UCSD-AML1 (cell line): ENCODE measurements around the gene CNTNAP4.

Experiments
- DNase-seq: peaks from one replicate; lab custom pipeline; 2025; ENCODE audit not compliant: unreplicated experiment; lab: John Stamatoyannopoulos, UW

CNTNAP4 gene

DNA sequence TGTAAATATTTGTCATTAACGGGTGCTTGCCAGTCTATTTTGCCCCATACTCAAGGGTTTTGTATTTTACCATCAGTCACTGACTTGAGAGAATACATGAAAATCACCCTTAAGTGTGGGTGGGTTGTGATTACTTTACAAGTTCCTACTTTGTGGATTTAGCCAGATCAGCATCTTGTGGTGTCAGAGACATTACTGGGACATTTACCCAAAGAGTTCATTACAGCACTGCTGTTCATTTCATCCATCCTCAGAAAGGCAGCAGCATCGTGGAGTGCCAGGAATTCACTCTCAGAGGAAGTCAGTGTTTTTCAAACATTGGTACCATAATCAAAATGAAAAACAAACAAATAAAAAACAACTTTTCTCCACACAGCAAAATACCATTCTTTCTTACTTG lies 110.8 kb downstream of the CNTNAP4 start:
- DNase-seq, result no peak

- DNase-seq, result no peak
These were observed 111.9 kb downstream of the CNTNAP4 start for GRCh38 chr16:76389126-76389525.

DNA sequence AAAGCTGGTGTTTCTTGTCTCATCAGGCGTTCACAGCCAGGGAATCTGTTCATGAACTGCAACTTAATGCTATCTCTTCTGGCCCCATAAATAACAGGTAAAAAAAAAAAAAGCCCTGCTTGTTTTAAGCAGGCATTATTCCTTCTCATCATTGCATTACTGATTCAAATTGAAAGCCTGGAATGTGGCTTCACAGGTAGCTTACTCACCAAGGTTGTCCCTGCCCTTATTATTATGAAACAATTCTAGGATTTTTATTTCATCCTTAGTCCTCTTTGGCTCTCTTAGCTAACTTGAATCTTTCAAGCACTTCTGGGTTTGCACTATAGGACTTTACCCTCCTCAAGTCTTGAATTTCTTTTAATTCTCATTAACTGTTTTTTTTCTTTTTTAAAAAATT lies 113.3 kb downstream of the CNTNAP4 start:
- no peak for DNase-seq

- DNase-seq, result no peak
These were observed 119.8 kb downstream of the CNTNAP4 start for GRCh38 chr16:76396977-76397376.

- no peak for DNase-seq
These were observed 132.5 kb downstream of the CNTNAP4 start for GRCh38 chr16:76409706-76410105.

GRCh38 chr16:76421571-76421970 lies 144.4 kb downstream of the CNTNAP4 start:
- DNase-seq, result no peak

DNA sequence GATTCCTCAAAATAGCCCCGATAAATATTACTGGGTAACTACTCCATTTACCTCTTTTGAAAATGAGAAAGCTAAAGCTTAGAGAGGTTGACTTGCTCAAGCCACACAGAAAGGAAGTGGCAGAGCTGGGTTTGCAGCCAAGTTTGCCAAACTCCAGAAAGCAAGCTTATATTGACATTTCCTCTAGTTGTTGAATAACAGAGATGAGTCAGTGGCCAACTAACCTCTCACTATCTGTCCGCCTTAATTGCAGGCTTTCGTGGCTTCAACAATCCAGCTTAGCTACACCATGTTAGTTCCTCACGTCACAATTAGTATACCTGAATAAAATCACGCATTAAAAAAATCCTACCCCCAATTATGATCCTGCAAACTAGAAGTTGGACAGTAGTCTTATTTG lies 151.7 kb downstream of the CNTNAP4 start:
- no peak for DNase-seq

GRCh38 chr16:76441391-76441790 lies 164.2 kb downstream of the CNTNAP4 start:
- DNase-seq, result no peak

DNA sequence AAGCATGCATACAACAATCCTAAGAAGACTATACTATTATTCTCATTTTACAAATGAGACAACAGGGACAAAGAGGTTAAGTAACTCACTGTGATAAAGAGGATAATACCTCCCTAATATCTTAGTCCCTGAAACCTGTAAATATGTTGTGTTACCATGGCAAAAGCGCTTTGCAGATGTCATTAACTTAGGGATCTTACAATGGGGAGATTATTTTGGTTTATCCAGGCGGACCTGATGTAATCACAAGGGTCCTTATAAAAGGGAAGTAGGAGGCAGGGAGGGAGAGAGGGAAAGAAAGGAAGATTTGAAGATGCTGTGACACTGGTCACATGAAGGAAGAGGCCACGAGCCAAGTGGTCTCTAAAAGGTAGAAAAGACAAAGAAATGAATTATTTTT lies 164.7 kb downstream of the CNTNAP4 start:
- no peak for DNase-seq

DNA sequence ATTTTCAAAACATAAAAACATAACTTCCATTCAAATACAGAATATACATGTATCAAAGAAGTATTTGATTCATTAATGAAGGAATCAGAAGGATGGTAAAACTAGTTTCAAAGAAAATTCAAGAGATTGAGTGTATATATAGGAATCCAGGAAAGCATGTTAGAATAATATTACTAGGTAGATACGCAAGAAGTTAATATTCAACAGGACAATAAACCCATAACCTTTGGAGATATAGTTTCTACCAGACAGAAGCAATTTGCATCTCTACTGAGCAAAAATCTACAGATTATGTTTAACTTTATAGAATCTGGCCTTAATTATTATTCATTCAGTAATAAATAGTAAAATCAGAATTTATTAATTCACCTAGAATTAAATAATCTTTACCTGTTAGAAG lies 166.8 kb downstream of the CNTNAP4 start:
- DNase-seq, result no peak

- DNase-seq, result no peak
These were observed 167.6 kb downstream of the CNTNAP4 start for GRCh38 chr16:76444832-76445231.

DNA sequence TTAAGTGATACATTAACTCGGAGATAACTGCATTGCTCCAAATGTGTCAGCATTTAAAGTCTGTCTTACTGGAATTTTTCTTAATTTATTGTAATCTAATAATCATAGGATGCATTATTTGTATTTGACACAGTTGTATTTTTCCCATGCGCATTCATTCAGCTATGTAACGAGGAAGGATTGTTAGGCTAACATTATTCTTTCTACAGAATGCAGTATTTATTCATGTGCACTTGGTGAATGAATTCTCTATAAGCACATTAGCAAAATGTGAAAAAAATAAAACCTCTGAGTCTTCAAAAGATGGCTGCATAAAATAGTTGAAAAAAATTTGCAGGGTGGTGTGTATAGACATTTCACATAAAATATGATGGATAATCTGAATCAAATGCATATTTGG lies 168.6 kb downstream of the CNTNAP4 start:
- DNase-seq, result no peak

GRCh38 chr16:76446251-76446650 lies 169.1 kb downstream of the CNTNAP4 start:
- no peak for DNase-seq

- no peak for DNase-seq
These were observed 173.7 kb downstream of the CNTNAP4 start for GRCh38 chr16:76450890-76451289.

- no peak for DNase-seq
These were observed 178.1 kb downstream of the CNTNAP4 start for GRCh38 chr16:76455257-76455656.

- DNase-seq, result no peak
These were observed 178.8 kb downstream of the CNTNAP4 start for GRCh38 chr16:76456016-76456415.

- no peak for DNase-seq
These were observed 181.9 kb downstream of the CNTNAP4 start for GRCh38 chr16:76459111-76459510.

DNA sequence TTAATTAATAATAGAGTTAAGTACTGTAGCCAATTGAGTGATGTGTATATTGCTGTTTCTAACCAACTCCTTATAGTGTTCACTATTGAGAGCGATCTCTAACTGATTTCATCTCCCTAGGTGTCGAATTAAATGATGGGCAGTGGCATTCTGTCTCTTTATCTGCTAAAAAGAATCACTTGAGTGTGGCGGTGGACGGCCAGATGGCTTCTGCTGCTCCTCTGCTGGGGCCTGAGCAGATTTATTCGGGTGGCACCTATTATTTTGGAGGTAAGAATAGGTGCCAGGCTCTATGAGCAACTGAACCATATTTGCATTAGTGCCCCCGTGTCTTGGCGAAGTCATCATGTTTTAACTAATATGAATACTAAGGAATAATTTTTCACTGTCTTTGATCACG lies 184.6 kb downstream of the CNTNAP4 start:
- no peak for DNase-seq

DNA sequence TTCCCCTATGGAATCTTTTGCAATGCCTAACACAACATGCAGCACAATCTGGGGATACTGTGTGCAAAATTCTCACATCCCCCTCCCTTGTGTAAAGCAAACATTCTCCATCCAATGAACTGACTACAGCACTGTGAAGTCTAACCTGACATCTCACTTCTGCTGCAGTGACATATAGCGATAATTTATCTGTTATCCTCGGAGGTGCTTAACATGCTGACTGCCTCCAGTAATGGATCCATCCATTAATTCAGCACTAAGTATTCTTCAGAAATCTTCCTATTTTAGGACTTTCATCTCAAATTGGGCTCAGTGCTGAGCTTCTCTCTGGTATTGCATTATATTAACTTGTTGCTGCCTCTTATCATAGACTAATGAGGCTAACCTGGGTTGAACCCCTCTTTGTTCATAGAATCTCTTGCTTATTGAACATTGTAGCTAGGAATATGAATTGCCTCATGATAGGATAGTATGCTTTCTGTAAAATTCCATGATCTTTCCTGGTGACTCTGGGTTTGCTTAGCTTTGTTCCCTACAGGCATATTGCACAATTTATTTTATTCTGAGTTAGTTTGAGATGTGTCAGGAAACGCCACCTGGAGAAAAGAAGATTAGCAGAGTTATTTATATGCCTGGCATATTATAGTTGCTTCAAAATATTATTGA lies 187.9 kb downstream of the CNTNAP4 start:
- DNase-seq, result no peak

- DNase-seq, result no peak
These were observed 189.7 kb downstream of the CNTNAP4 start for GRCh38 chr16:76466871-76467270.

GRCh38 chr16:76474048-76474447 lies 196.8 kb downstream of the CNTNAP4 start:
- no peak for DNase-seq

GRCh38 chr16:76478105-76478504 lies 200.9 kb downstream of the CNTNAP4 start:
- no peak for DNase-seq

GRCh38 chr16:76483307-76483909 lies 206.2 kb downstream of the CNTNAP4 start:
- no peak for DNase-seq
